HCT116 (cell line): ENCODE results near the gene CEP290. TPM values are rescaled to one million over a fixed set of nuclear protein-coding genes. Genes with fewer than 3 reads are reported as not detected.
A peak's percentile ranks its signal among the peaks of the same experiment; 100 is the strongest.

Source experiments
- ATAC-seq: fragments of 200-7000 bp; cut with Tn5 transposase; 2 replicates; pipeline ENCODE4 v1.9.1; 2020; ENCODE audit warnings: mild to moderate bottlenecking, moderate library complexity
- BruUV-seq: library from RNA; stranded (reverse); fragments of 400-500 nt; replicated peaks from 2 replicates; lab custom pipeline; 2021; lab: Mats Ljungman, UMichigan
- CTCF ChIA-PET: fragments of 300-600 bp; sonication (Branson Sonifier 250); formaldehyde crosslinking; loops from one replicate; lab custom pipeline; 2021; ENCODE audit warnings: antibody characterized with exemption; lab: Charles Lee
- POLR2A ChIA-PET: fragments of 300-600, 350-600 bp; sonication (Branson Sonifier 250); formaldehyde crosslinking; loops from one replicate; lab custom pipeline; 2021; ENCODE audit warnings: antibody characterized with exemption; lab: Charles Lee
- RAD21 ChIA-PET, 2 experiments: fragments of 300-600 bp; sonication (Branson Sonifier 250); formaldehyde crosslinking; loops; one replicate each; lab custom pipeline; 2023; ENCODE audit warnings: low total read pairs in 2 of 2; ENCODE audit not compliant: uncharacterized antibody in 2 of 2, unreplicated experiment in 2 of 2, low non-redundant PET in 1 of 2; lab: Charles Lee
- DNase-seq: peaks from one replicate; pipeline ENCODE4 v3.0.0-alpha.2; 2010; ENCODE audit warnings: low read depth, low spot score
- H2AFZ ChIP-seq: fragments of 200-600 bp; shearing (Covaris generic), sonication (generic); 2 replicates; pipeline ENCODE4 v1.6.1; 2017; ENCODE audit warnings: low read depth, mixed run types, mixed read lengths, antibody characterized with exemption, low read length; ENCODE audit not compliant: poor library complexity, severe bottlenecking
- H3K27ac ChIP-seq: 2 replicates; pipeline ENCODE4 v1.5.1; 2012; ENCODE audit warnings: low read depth, low read length
- H3K27me3 ChIP-seq: fragments of 200-600 bp; sonication (generic); 2 replicates; pipeline ENCODE4 v1.6.1; 2016; ENCODE audit warnings: mixed run types, low read length, mixed read lengths; ENCODE audit not compliant: insufficient read depth
- H3K36me3 ChIP-seq, 2 experiments: fragments of 200-500 bp in 1 of 2; fragments of 200-600 bp in 1 of 2; sonication (Bioruptor generic) in 1 of 2; sonication (generic) in 1 of 2; 2 replicates each; pipeline versions ENCODE4 v1.5.1 to v1.6.1; 2014 to 2016; ENCODE audit warnings: low read length in 2 of 2, inconsistent platforms in 1 of 2, mixed read lengths in 1 of 2, mixed run types in 1 of 2; ENCODE audit not compliant: insufficient read depth in 2 of 2, control insufficient read depth in 1 of 2
- H3K4me1 ChIP-seq, 2 experiments: fragments of 200-600 bp in 1 of 2; sonication (generic) in 1 of 2; 2 replicates each; pipeline versions ENCODE4 v1.5.1 to v1.6.1; 2012 to 2017; ENCODE audit warnings: low read length in 2 of 2, inconsistent platforms in 1 of 2, mild to moderate bottlenecking in 1 of 2, mixed read lengths in 1 of 2, mixed run types in 1 of 2, moderate library complexity in 1 of 2; ENCODE audit not compliant: insufficient read depth in 2 of 2, control insufficient read depth in 1 of 2
- H3K4me2 ChIP-seq: fragments of 200-600 bp; sonication (generic); 2 replicates; pipeline ENCODE4 v1.6.1; 2017; ENCODE audit warnings: mixed run types, low read length, mixed read lengths
- H3K4me3 ChIP-seq, 2 experiments: fragments of 200-600 bp in 1 of 2; sonication (generic) in 1 of 2; replicated peaks in 1 of 2; 2 replicates each; pipeline ENCODE4 v1.5.1; 2011 to 2016; ENCODE audit warnings: low read length in 2 of 2, control low read depth in 1 of 2, low read depth in 1 of 2, mild to moderate bottlenecking in 1 of 2, mixed read lengths in 1 of 2, mixed run types in 1 of 2
- H3K79me2 ChIP-seq: fragments of 200-600 bp; sonication (generic); 2 replicates; pipeline ENCODE4 v1.6.1; 2017; ENCODE audit warnings: mild to moderate bottlenecking, mixed run types, low read length, moderate library complexity, mixed read lengths; ENCODE audit not compliant: insufficient read depth
- H3K9ac ChIP-seq: fragments of 200-600 bp; sonication (generic); 2 replicates; pipeline ENCODE4 v1.6.1; 2016; ENCODE audit warnings: low read length, mixed read lengths
- H3K9me2 ChIP-seq: fragments of 200-600 bp; sonication (generic), shearing (Covaris generic); 2 replicates; pipeline ENCODE4 v1.6.1; 2017; ENCODE audit warnings: mixed run types, mild to moderate bottlenecking, moderate library complexity; ENCODE audit not compliant: insufficient read depth
- H3K9me3 ChIP-seq, 2 experiments: fragments of 200-500 bp in 1 of 2; fragments of 200-600 bp in 1 of 2; sonication (Bioruptor generic) in 1 of 2; sonication (generic) in 1 of 2; 2 replicates each; pipeline ENCODE4 v1.6.1; 2014 to 2017; ENCODE audit warnings: low read length in 2 of 2, mixed read lengths in 2 of 2, inconsistent platforms in 1 of 2, low read depth in 1 of 2, mild to moderate bottlenecking in 1 of 2, mixed run types in 1 of 2, moderate library complexity in 1 of 2; ENCODE audit not compliant: control insufficient read depth in 1 of 2, insufficient read depth in 1 of 2
- H4K20me1 ChIP-seq: fragments of 200-600 bp; sonication (generic), shearing (Covaris generic); 2 replicates; pipeline ENCODE4 v1.6.1; 2017; ENCODE audit warnings: mixed run types, mild to moderate bottlenecking, moderate library complexity; ENCODE audit not compliant: insufficient read depth
- CBX3 ChIP-seq: IDR thresholded peaks from 2 replicates; pipeline ENCODE4 v1.6.1; 2012; ENCODE audit warnings: low read depth
- CEBPB ChIP-seq: IDR thresholded peaks from 2 replicates; pipeline ENCODE4 v1.6.1; 2012; ENCODE audit warnings: low read depth
- EGR1 ChIP-seq: IDR thresholded peaks from 2 replicates; pipeline ENCODE4 v1.6.1; 2012; ENCODE audit warnings: low read depth
- ELF1 ChIP-seq: IDR thresholded peaks from 2 replicates; pipeline ENCODE4 v1.6.1; 2012; ENCODE audit warnings: low read depth, borderline replicate concordance
- EZH2 ChIP-seq: fragments of 200-600 bp; sonication (generic); IDR thresholded peaks from 2 replicates; pipeline ENCODE4 v1.6.1; 2017; ENCODE audit warnings: antibody characterized with exemption, mixed run types
- FOSL1 ChIP-seq: IDR thresholded peaks from 2 replicates; pipeline ENCODE4 v1.6.1; 2012; ENCODE audit warnings: low read depth
- POLR2AphosphoS5 ChIP-seq: IDR thresholded peaks from 2 replicates; pipeline ENCODE4 v1.6.1; 2011; ENCODE audit warnings: mild to moderate bottlenecking, low read depth, low read length, moderate library complexity
- RAD21 ChIP-seq: IDR thresholded peaks from 2 replicates; pipeline ENCODE4 v1.6.1; 2012; ENCODE audit warnings: low read depth, mild to moderate bottlenecking
- REST ChIP-seq: IDR thresholded peaks from 2 replicates; pipeline ENCODE4 v1.6.1; 2012; ENCODE audit warnings: low read depth
- SIN3A ChIP-seq: IDR thresholded peaks from 2 replicates; pipeline ENCODE4 v1.6.1; 2012; ENCODE audit warnings: low read depth
- SRF ChIP-seq: IDR thresholded peaks from 2 replicates; pipeline ENCODE4 v1.6.1; 2012; ENCODE audit warnings: low read depth
- TCF7L2 ChIP-seq: IDR thresholded peaks from 2 replicates; pipeline ENCODE4 v1.7.0; 2011; ENCODE audit warnings: borderline replicate concordance, inconsistent platforms; ENCODE audit not compliant: insufficient read depth, insufficient read length; ENCODE audit errors: extremely low read depth
- YY1 ChIP-seq: IDR thresholded peaks from 2 replicates; pipeline ENCODE4 v1.6.1; 2011; ENCODE audit warnings: low read length, low read depth, moderate library complexity, mild to moderate bottlenecking; ENCODE audit not compliant: insufficient replicate concordance; ENCODE audit errors: extremely low read depth
- ZNF274 ChIP-seq: fragments of 200-500 bp; sonication (Bioruptor generic); IDR thresholded peaks from 2 replicates; pipeline ENCODE4 v1.6.1; 2014; ENCODE audit warnings: mild to moderate bottlenecking, low read depth, low read length, inconsistent platforms
- intact Hi-C: fragments of 100-400 bp; cut with micrococcal nuclease; formaldehyde crosslinking; loops from 2 replicates; pipeline ENCODE4 v1.10.0; 2022
- total RNA-seq: library from RNA; stranded (reverse); gene quantifications from one replicate; pipeline ENCODE4 v1.2.1, GENCODE V29; 2021; ENCODE audit not compliant: unreplicated experiment
- TF ChIP-seq, protein P1 (sequence below): IDR thresholded peaks from 2 replicates; pipeline ENCODE4 v1.6.1; 2012

The CEP290 gene
- total RNA-seq, 1 experiment from 2014 or later, result 13.6 TPM

DNA sequence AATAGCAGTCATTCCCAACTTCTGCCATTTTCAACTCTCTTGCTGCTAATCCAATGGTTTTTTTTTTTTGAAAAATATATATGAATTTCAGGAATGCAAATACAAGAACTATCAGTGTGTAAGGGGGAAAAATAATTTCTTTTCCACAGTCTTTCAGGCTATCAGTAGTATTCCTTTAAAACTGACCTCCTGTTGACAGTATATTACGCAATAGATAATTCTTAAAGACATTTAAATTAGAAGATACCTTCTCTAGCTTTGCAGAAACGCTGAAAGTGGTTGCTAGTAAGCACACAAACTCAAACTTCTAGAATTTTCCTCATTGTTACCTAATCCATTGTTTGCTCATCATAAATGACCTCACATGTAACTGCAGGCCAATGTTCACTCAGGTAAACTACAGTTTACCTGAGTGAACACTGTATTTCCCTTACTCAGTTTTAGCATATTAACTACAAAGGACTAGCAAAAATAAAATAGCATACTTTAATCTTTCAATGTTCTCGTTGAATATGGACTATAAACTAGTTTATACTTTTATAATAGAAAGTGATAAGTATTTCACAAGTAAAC, 112.7 kb downstream of the CEP290 start, which contains the start of gene C12orf50:
C12orf50 (minus strand) TSS at position 309 of the 573 bp plus-strand sequence. CDS start 2,439 bp downstream, outside the sequence.
- DNase-seq (no peak), ATAC-seq (no peak)
- CTCF ChIA-PET, result no interaction called here
- Histone ChIP-seq H3K4me3 (no peak within 1 kb of the TSS), H3K27ac (no peak within 1 kb of the TSS), H2AFZ (peak within 1 kb of the TSS; percentile 22), H3K9ac (no peak within 1 kb of the TSS), H3K9me2 (no peaks in the 10 kb centered on the region), H3K4me2 (no peak within 1 kb of the TSS), H4K20me1 (no peaks in the 10 kb centered on the region), H3K36me3 (no peaks in the 10 kb centered on the region; a peak in 1 of 4 replicates), H3K27me3 (no peaks in the 10 kb centered on the region), H3K79me2 (no peaks in the 10 kb centered on the region), H3K9me3 (no peaks in the 10 kb centered on the region), H3K4me1 (no peaks in the 10 kb centered on the region)
- intact Hi-C loops, result no loop called here
- no TSS peak for BruUV-seq
- RAD21 ChIA-PET, result no interaction called here
- TF ChIP-seq CEBPB (peak; percentile 37; the same call in 1 of the 2 replicates), EZH2 (no peak)
- POLR2A ChIA-PET, result no interaction called here

- ATAC-seq (no peak), DNase-seq (no peak)
- POLR2A ChIA-PET, result no interaction called here
- TF ChIP-seq ZNF274 (no peak), POLR2AphosphoS5 (no peak), TCF7L2 (no peak), EZH2 (no peak), FOSL1 (no peak), SIN3A (no peak), ELF1 (no peak), EGR1 (no peak), CBX3 (no peak), CEBPB (no peak), RAD21 (no peak), REST (no peak), YY1 (no peak), SRF (no peak)
- TF ChIP-seq, protein P1, sequence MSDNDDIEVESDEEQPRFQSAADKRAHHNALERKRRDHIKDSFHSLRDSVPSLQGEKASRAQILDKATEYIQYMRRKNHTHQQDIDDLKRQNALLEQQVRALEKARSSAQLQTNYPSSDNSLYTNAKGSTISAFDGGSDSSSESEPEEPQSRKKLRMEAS, result no peak
- no peak overlapping the region for H3K9ac ChIP-seq
- H3K4me2 ChIP-seq, result no peak overlapping the region
- CTCF ChIA-PET, result no interaction called here
- H3K36me3 ChIP-seq, result no peaks in the 10 kb centered on the region; a peak in 1 of 4 replicates
- no peak overlapping the region for H3K4me3 ChIP-seq
- no peaks in the 10 kb centered on the region for H3K9me3 ChIP-seq
- no peak overlapping the region for H2AFZ ChIP-seq
- no peaks in the 10 kb centered on the region for H4K20me1 ChIP-seq
- intact Hi-C loops, result no loop called here
- no TSS peak for BruUV-seq
- no peak overlapping the region for H3K27ac ChIP-seq
- no peaks in the 10 kb centered on the region for H3K9me2 ChIP-seq
- H3K79me2 ChIP-seq, result no peaks in the 10 kb centered on the region
- RAD21 ChIA-PET, result no interaction called here
- no peaks in the 10 kb centered on the region for H3K4me1 ChIP-seq
- no peaks in the 10 kb centered on the region for H3K27me3 ChIP-seq
Observed at GRCh38 chr12:88026196-88026595, 115.7 kb downstream of the CEP290 start.
